ENCODE data around the gene LRRC4C. TPM values are rescaled to one million over a fixed set of nuclear protein-coding genes. Genes with fewer than 3 reads are reported as not detected.

Gene LRRC4C
- total RNA-seq, 1 experiment from 2014 or later: 0.15 TPM

DNA sequence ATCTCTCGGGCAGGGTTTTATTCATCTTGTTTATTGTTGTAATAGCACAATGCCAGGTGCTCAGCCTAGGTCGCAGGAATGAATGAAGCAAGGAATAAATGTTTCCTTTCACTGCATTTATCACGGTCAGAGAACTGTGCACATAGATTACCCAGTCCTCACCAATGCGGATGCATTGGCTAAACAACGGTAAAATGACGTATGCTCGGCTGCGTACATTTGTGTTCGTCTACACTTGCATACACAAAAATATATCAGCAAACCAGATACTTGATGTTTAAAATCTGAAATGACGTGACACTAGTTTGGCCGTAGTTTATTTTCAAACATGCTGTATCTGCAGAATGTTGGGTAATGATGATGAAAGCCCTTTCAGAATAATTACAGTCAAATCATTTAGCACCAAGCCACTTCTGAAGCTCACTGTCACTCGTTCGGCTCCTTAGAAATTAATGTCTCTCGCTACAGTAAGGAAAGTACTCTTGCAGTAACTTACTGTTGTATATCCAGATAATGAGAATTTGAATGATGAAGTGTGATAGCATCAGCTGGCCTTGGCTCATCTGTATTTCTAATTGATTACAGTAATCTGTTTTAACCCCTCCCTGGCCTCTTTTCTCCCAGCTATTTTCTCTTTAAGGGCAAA, 268.9 kb downstream of the LRRC4C start:
- POLR2A ChIA-PET: no interaction called here

DNA sequence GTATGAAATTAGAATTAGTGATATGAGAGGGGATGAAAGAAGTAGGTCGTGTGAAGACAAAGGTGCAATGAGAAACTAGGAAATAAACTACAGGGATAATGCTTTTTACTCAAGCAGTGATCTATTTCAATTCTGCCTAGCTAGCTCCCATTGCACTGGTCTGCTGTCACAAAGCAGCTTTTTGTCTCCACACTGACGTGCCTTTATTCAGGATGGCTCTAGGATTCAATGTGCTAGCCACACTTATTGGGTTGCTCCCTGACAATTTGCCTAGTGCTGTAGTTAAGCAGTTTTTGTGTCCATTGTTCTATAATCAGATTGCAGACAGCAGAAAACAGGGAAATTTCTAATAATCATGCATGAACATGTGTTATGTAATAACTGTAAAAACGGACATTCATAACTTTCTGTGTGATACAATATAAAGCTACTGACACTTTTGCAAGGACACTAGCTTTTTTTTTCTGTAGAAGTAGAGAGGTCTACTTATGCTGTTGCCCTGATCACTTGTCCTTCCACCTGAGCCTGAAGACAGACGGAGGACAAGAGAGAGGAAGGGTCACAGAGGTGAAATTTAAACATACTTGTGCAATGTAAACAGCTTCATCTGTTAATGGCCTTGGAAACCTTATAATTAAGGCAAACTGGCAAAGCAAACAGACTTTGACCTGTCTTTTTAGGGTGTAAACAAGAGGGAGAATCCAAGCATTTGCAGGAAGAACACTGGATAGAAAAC, 269.6 kb downstream of the LRRC4C start:
- Histone ChIP-seq H3K27ac (ENCODE audit: low read length) (no peak overlapping the region), H3K4me3 (ENCODE audit: low read depth in 2 of 2, low read length in 2 of 2) (no peak overlapping the region), H3K36me3 (ENCODE audit: control insufficient read depth, insufficient read depth, low read length) (no peaks in the 10 kb centered on the region), H3K4me1 (ENCODE audit: control insufficient read depth, insufficient read depth, low read length) (no peaks in the 10 kb centered on the region), H3K9me3 (ENCODE audit: control insufficient read depth, insufficient read depth, low read depth, low read length) (no peaks in the 10 kb centered on the region), H3K27me3 (ENCODE audit: control insufficient read depth, insufficient read depth, low read length) (no peaks in the 10 kb centered on the region)
- DNase-seq (ENCODE audit: low read depth, low spot score) (no peak), ATAC-seq (no peak)
- ChIA-PET CTCF (no interaction called here), POLR2A (no interaction called here)
- intact Hi-C loops (cut with micrococcal nuclease; ENCODE audit: unreplicated experiment): no loop called here
- in situ Hi-C loops (cut with HindIII; ENCODE audit: low pct_unique_long_range_greater_than_20kb, low sequenced_read_pairs): no loop called here
- BruUV-seq (replicated peaks): no TSS peak
- TF ChIP-seq CTCF (IDR thresholded peaks at IDR 0.05) (no peak), REST (IDR thresholded peaks at IDR 0.05; ENCODE audit: insufficient read depth in 1 of 2, low read depth in 2 of 2, low read length in 1 of 2) (no peak), SIN3A (IDR thresholded peaks at IDR 0.05; ENCODE audit: borderline replicate concordance, insufficient read depth, low read depth, low read length) (no peak), POLR2AphosphoS5 (IDR thresholded peaks at IDR 0.05; ENCODE audit: low read depth, low read length) (no peak)

More for the DNA sequence above, 268.9 kb downstream of the LRRC4C start:
- CTCF ChIA-PET: no interaction called here
- intact Hi-C loops (cut with micrococcal nuclease; ENCODE audit: unreplicated experiment): no loop called here
- H3K27ac ChIP-seq (ENCODE audit: low read length): no peak overlapping the region
- no peaks in the 10 kb centered on the region for H3K4me1 ChIP-seq (ENCODE audit: control insufficient read depth, insufficient read depth, low read length)
- no peak for TF ChIP-seq REST (IDR thresholded peaks at IDR 0.05; ENCODE audit: insufficient read depth in 1 of 2, low read depth in 2 of 2, low read length in 1 of 2)
- TF ChIP-seq SIN3A (IDR thresholded peaks at IDR 0.05; ENCODE audit: borderline replicate concordance, insufficient read depth, low read depth, low read length): no peak
- TF ChIP-seq CTCF (IDR thresholded peaks at IDR 0.05): no peak
- TF ChIP-seq TCF7L2 (IDR thresholded peaks at IDR 0.05; ENCODE audit: low read depth, low read length): no peak
- TF ChIP-seq POLR2AphosphoS5 (IDR thresholded peaks at IDR 0.05; ENCODE audit: low read depth, low read length): no peak
- no peak overlapping the region for H3K4me3 ChIP-seq (ENCODE audit: low read depth in 2 of 2, low read length in 2 of 2)
- H3K27me3 ChIP-seq (ENCODE audit: control insufficient read depth, insufficient read depth, low read length): no peaks in the 10 kb centered on the region
- no TSS peak for BruUV-seq (replicated peaks)
- ATAC-seq (no peak), DNase-seq (ENCODE audit: low read depth, low spot score) (no peak)
- no peaks in the 10 kb centered on the region for H3K9me3 ChIP-seq (ENCODE audit: control insufficient read depth, insufficient read depth, low read depth, low read length)
- no peaks in the 10 kb centered on the region for H3K36me3 ChIP-seq (ENCODE audit: control insufficient read depth, insufficient read depth, low read length)
- in situ Hi-C loops (cut with HindIII; ENCODE audit: low pct_unique_long_range_greater_than_20kb, low sequenced_read_pairs): no loop called here

Data from Panc1 (cell line).